ENCODE results near the gene TCOF1. TPM values are rescaled to one million over a fixed set of nuclear protein-coding genes. Genes with fewer than 3 reads are reported as not detected.

Gene TCOF1
- total and polyA plus RNA-seq, 2 donors (not counting 1 experiment from before 2014, with no cell fraction given): 30.9 to 62.4 TPM

DNA sequence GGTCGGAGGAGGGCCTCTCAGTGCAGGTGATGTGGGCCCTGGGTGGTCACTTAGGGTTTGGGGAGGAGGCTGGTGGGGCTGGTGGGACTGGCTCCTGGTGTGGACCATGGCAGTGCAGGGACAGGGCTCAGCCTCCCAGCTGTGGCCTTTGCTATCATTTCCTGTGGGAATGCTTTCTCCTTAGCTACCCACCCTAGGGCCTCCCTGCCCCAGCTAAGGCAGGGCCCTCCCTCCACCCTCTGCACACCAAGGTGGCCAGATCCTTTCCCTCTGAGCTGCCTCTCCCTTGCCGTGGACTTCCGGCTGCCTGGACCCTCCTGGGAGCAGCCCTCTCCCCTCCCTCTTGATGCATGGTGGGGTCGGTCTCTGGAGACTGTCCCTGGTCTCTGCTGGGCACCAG, 32.1 kb upstream of the TCOF1 start:
- Histone ChIP-seq H3K27ac (ENCODE audit: low read length in 2 of 2) (no peak overlapping the region), H3K36me3 (replicated peaks in 1 of 2; ENCODE audit: control extremely low read depth in 1 of 2, control insufficient read depth in 1 of 2, extremely low read depth in 1 of 2, insufficient read depth in 2 of 2, low read length in 1 of 2) (no peaks in the 10 kb centered on the region), H3K9ac (ENCODE audit: low read length) (no peak overlapping the region), H3K4me3 (ENCODE audit: control extremely low read depth in 1 of 5, extremely low read depth in 1 of 5, insufficient read depth in 1 of 5, low read depth in 2 of 5, low read length in 4 of 5) (no peak overlapping the region), H3K4me2 (replicated peaks; ENCODE audit: low read depth, low read length, poor library complexity, severe bottlenecking) (no peak overlapping the region), H3K27me3 (replicated peaks in 1 of 4; ENCODE audit: control extremely low read depth in 1 of 4, control insufficient read depth in 3 of 4, insufficient read depth in 4 of 4, low read length in 3 of 4) (no peaks in the 10 kb centered on the region), H2AFZ (ENCODE audit: insufficient read depth, low read depth, low read length, poor library complexity, severe bottlenecking) (no peak overlapping the region), H3K4me1 (ENCODE audit: control insufficient read depth in 2 of 2, insufficient read depth in 2 of 2, low read length in 2 of 2) (no peaks in the 10 kb centered on the region), H3K9me3 (ENCODE audit: control extremely low read depth in 1 of 3, control insufficient read depth in 2 of 3, insufficient read depth in 1 of 3, low read length in 2 of 3) (no peaks in the 10 kb centered on the region), H3K79me2 (ENCODE audit: control insufficient read depth, insufficient read depth, low read length) (no peaks in the 10 kb centered on the region), H4K20me1 (ENCODE audit: control insufficient read depth, insufficient read depth, low read length, poor library complexity, severe bottlenecking) (no peaks in the 10 kb centered on the region)
- no peak overlapping the region for H3K27ac Mint-ChIP-seq
- ATAC-seq (ENCODE audit: low read depth) (no peak), DNase-seq (no peak)
- ChIA-PET POLR2A (no interaction called here), CTCF (no interaction called here)
- WGBS (ENCODE audit: insufficient coverage): 100% methylated on average over 2 of the region's 4 CpGs
- H3K27me3 Mint-ChIP-seq: peaks cover 9% of the 10 kb centered on the region
- no peaks in the 10 kb centered on the region for H3K9me3 Mint-ChIP-seq (ENCODE audit: insufficient read depth)
- intact Hi-C loops (cut with micrococcal nuclease): no loop called here
- H3K4me3 Mint-ChIP-seq: no peak overlapping the region
- no peaks in the 10 kb centered on the region for H3K4me1 Mint-ChIP-seq
- TF ChIP-seq EZH2 (IDR thresholded peaks at IDR 0.05; ENCODE audit: borderline replicate concordance, insufficient read depth, low read depth, low read length, poor library complexity, severe bottlenecking): no peak
- TF ChIP-seq, protein P1, sequence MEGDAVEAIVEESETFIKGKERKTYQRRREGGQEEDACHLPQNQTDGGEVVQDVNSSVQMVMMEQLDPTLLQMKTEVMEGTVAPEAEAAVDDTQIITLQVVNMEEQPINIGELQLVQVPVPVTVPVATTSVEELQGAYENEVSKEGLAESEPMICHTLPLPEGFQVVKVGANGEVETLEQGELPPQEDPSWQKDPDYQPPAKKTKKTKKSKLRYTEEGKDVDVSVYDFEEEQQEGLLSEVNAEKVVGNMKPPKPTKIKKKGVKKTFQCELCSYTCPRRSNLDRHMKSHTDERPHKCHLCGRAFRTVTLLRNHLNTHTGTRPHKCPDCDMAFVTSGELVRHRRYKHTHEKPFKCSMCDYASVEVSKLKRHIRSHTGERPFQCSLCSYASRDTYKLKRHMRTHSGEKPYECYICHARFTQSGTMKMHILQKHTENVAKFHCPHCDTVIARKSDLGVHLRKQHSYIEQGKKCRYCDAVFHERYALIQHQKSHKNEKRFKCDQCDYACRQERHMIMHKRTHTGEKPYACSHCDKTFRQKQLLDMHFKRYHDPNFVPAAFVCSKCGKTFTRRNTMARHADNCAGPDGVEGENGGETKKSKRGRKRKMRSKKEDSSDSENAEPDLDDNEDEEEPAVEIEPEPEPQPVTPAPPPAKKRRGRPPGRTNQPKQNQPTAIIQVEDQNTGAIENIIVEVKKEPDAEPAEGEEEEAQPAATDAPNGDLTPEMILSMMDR (IDR thresholded peaks at IDR 0.05): no peak

DNA sequence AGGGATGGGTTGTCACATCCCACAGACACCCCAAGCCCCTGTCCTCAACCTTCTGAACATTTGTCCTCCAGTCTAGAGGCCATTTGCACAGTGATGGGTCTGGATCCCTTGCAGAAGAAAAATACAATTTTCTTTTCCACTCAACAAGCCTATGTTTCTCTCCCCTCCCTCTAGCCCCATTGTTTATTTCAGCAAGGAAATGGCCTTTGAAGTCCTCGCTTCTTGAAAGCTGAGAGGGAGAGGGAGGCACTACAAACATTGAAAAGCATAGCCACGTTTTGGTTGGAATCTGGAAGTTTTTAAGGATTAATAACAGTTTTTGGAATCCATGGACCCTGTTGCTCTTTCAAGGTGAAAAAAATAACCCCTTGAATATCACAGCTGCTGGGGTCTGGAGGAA, 30.8 kb upstream of the TCOF1 start:
- intact Hi-C loops (cut with micrococcal nuclease): no loop called here
- Histone ChIP-seq H3K36me3 (replicated peaks in 1 of 2; ENCODE audit: control extremely low read depth in 1 of 2, control insufficient read depth in 1 of 2, extremely low read depth in 1 of 2, insufficient read depth in 2 of 2, low read length in 1 of 2) (no peaks in the 10 kb centered on the region), H4K20me1 (ENCODE audit: control insufficient read depth, insufficient read depth, low read length, poor library complexity, severe bottlenecking) (no peaks in the 10 kb centered on the region), H3K9me3 (ENCODE audit: control extremely low read depth in 1 of 3, control insufficient read depth in 2 of 3, insufficient read depth in 1 of 3, low read length in 2 of 3) (no peaks in the 10 kb centered on the region), H3K9ac (ENCODE audit: low read length) (no peak overlapping the region), H3K4me1 (ENCODE audit: control insufficient read depth in 2 of 2, insufficient read depth in 2 of 2, low read length in 2 of 2) (no peaks in the 10 kb centered on the region), H3K79me2 (ENCODE audit: control insufficient read depth, insufficient read depth, low read length) (no peaks in the 10 kb centered on the region), H3K4me2 (replicated peaks; ENCODE audit: low read depth, low read length, poor library complexity, severe bottlenecking) (no peak overlapping the region), H2AFZ (ENCODE audit: insufficient read depth, low read depth, low read length, poor library complexity, severe bottlenecking) (no peak overlapping the region), H3K4me3 (ENCODE audit: control extremely low read depth in 1 of 5, extremely low read depth in 1 of 5, insufficient read depth in 1 of 5, low read depth in 2 of 5, low read length in 4 of 5) (no peak overlapping the region), H3K27me3 (replicated peaks in 1 of 4; ENCODE audit: control extremely low read depth in 1 of 4, control insufficient read depth in 3 of 4, insufficient read depth in 4 of 4, low read length in 3 of 4) (no peaks in the 10 kb centered on the region), H3K27ac (ENCODE audit: low read length in 2 of 2) (no peak overlapping the region)
- CTCF ChIA-PET: no interaction called here
- no peak for TF ChIP-seq EZH2 (IDR thresholded peaks at IDR 0.05; ENCODE audit: borderline replicate concordance, insufficient read depth, low read depth, low read length, poor library complexity, severe bottlenecking)
- TF ChIP-seq, protein P1 (IDR thresholded peaks at IDR 0.05): no peak
- H3K4me1 Mint-ChIP-seq: no peaks in the 10 kb centered on the region
- no peaks in the 10 kb centered on the region for H3K9me3 Mint-ChIP-seq (ENCODE audit: insufficient read depth)
- H3K27me3 Mint-ChIP-seq: peaks cover 9% of the 10 kb centered on the region
- DNase-seq (no peak), ATAC-seq (ENCODE audit: low read depth) (no peak)
- H3K27ac Mint-ChIP-seq: no peak overlapping the region
- no CpG with 5 or more reads among the region's 2 CpGs for WGBS (ENCODE audit: insufficient coverage)
- POLR2A ChIA-PET: no interaction called here
- H3K4me3 Mint-ChIP-seq: no peak overlapping the region
